Testis (tissue), 2 donors: ENCODE data around the gene ACO1.

Experiments used
- CTCF ChIP-seq, 3 experiments: fragments of 450-650 bp in 2 of 3; fragments of 200-600 bp in 1 of 3; sonication (generic) in 1 of 3; IDR thresholded peaks; one replicate each; pipeline ENCODE4 v1.5.1; 2016 to 2019; ENCODE audit warnings: antibody characterized with exemption in 3 of 3, mild to moderate bottlenecking in 2 of 3, moderate library complexity in 1 of 3
- POLR2A ChIP-seq: fragments of 450-650 bp; IDR thresholded peaks from one replicate; pipeline ENCODE4 v1.6.1; 2017; ENCODE audit warnings: antibody characterized with exemption, mild to moderate bottlenecking, moderate library complexity

GRCh38 chr9:32378496-32378895 is 5.9 kb upstream of the ACO1 start:
- TF ChIP-seq CTCF (IDR thresholded peaks at IDR 0.05) (peak; percentile 45 to 83 (median 60)), POLR2A (no peak)
